Measurements from ENCODE around the gene KAT8. TPM values are rescaled to one million over a fixed set of nuclear protein-coding genes. Genes with fewer than 3 reads are reported as not detected.
A peak's percentile ranks its signal among the peaks of the same experiment; 100 is the strongest.

The KAT8 gene
- total and polyA plus RNA-seq, 2 of the 4 experiments (the other 2 are of a cell fraction) = 19.4 to 27.4 TPM

DNA sequence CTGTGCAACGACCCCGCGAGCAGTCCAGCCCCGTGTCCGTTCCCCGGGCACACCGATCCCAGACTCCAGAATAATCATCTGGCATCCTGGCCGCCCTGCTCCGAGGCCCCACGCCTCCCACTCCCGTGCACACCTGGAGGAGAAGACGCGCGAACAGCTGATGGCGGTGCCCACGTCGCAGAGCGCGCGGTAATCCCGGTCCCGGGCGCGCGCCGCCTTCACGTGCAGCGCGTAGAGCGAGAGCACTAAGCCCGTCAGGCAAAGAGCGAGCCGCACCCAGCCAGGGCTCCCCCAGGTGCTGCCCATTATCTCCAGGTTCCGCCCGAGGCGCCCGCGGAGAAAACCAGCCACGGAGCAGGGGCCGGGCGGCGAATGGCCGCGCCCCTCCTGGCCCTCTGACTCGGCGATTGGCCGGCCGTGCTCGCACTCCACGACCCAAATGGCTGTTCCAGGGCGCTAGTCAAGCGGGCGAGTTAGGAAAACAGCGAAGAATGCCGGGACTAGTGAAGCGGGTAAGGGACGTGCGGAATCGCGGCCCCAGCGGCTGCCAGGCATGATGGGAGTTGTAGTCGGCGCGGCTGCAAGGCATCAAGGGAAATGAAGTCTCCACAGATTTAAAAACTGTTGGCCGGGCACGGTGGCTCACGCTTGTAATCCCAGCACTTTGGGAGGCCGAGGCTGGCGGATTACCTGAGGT, 22.9 kb upstream of the KAT8 start, which contains the start of gene VKORC1:
VKORC1 (minus strand) TSS at position 374 of the 697 bp plus-strand sequence; CDS start at position 306, 68 bp downstream.
- dilution Hi-C loops (cut with HindIII; ENCODE audit: low sequenced_read_pairs, unreplicated experiment) = no loop called here
- POLR2A ChIA-PET (ENCODE audit: unreplicated experiment) = no interaction called here
- peak within 1 kb of the TSS; percentile 98 for H3K4me2 ChIP-seq (ENCODE audit: low read depth, low read length)
- TF ChIP-seq POLR2A (IDR thresholded peaks at IDR 0.05; ENCODE audit: low read depth, low read length) (no peak), NFE2L2 (IDR thresholded peaks at IDR 0.05; ENCODE audit: low read depth, low read length) (no peak), CHD1 (IDR thresholded peaks at IDR 0.05; ENCODE audit: low read depth, low read length) (no peak), MAFK (IDR thresholded peaks at IDR 0.05; ENCODE audit: low read depth, low read length) (no peak), BHLHE40 (IDR thresholded peaks at IDR 0.05; ENCODE audit: low read depth, low read length) (no peak; the same call in 1 of the 2 replicates), FOS (IDR thresholded peaks at IDR 0.05; ENCODE audit: low read depth, low read length) (0 out of 2 replicates have a peak, but pooled peaks have one; percentile 4), RAD21 (IDR thresholded peaks at IDR 0.05; ENCODE audit: low read length) (no peak), MXI1 (IDR thresholded peaks at IDR 0.05; ENCODE audit: borderline replicate concordance, low read depth, low read length) (no peak), CEBPB (IDR thresholded peaks at IDR 0.05; ENCODE audit: low read depth, low read length) (no peak), SMC3 (IDR thresholded peaks at IDR 0.05; ENCODE audit: low read depth, low read length) (no peak), RFX5 (IDR thresholded peaks at IDR 0.05; ENCODE audit: low read depth, low read length) (no peak), CTCF (conservative IDR thresholded peaks at IDR 0.05; ENCODE audit: low read depth, low read length) (no peak), USF2 (IDR thresholded peaks at IDR 0.05; ENCODE audit: low read depth, low read length) (no peak)
- TF ChIP-seq, protein P1, sequence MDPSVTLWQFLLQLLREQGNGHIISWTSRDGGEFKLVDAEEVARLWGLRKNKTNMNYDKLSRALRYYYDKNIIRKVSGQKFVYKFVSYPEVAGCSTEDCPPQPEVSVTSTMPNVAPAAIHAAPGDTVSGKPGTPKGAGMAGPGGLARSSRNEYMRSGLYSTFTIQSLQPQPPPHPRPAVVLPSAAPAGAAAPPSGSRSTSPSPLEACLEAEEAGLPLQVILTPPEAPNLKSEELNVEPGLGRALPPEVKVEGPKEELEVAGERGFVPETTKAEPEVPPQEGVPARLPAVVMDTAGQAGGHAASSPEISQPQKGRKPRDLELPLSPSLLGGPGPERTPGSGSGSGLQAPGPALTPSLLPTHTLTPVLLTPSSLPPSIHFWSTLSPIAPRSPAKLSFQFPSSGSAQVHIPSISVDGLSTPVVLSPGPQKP (IDR thresholded peaks at IDR 0.05; ENCODE audit: borderline replicate concordance, low read depth, low read length) = no peak

More for the DNA sequence above, 22.9 kb upstream of the KAT8 start, which contains the start of gene VKORC1:
- H3K4me3 ChIP-seq (ENCODE audit: insufficient read depth, low read depth, low read length) = peak within 1 kb of the TSS; percentile 91
- H2AK9ac ChIP-seq (replicated peaks; ENCODE audit: low read depth, low read length, poor library complexity) = peak within 1 kb of the TSS; percentile 100
- H2BK20ac ChIP-seq (ENCODE audit: low read depth, low read length) = no peak within 1 kb of the TSS
- H3K18ac ChIP-seq (ENCODE audit: low read depth, low read length) = peak within 1 kb of the TSS; percentile 12
- H3K23ac ChIP-seq (ENCODE audit: low read depth, low read length) = peak within 1 kb of the TSS; percentile 95
- CTCF ChIA-PET = interaction anchor here (1.0 kb wide), 1 partner anchor 48 kb away, joined by 3 read pairs; no protein-coding TSS in a partner anchor
- DNase-seq (peak; percentile 97), ATAC-seq (ENCODE audit: low read depth) (peak; percentile 96)
- BruUV-seq (replicated peaks) = no TSS peak
- H3K36me3 ChIP-seq (ENCODE audit: control insufficient read depth, insufficient read depth, low read length) = peaks cover 11% of the 10 kb centered on the region
- peak within 1 kb of the TSS; percentile 65 for H3K56ac ChIP-seq (ENCODE audit: extremely low read depth, insufficient read depth, low read length)
- 0% methylated on average over 45 of the region's 69 CpGs; no CpG with 5 or more reads in 1 of the 2 experiments for WGBS, 2 experiments (ENCODE audit: extremely low coverage in 2 of 2, insufficient read length in 1 of 2)
- H2BK120ac ChIP-seq (ENCODE audit: low read depth, low read length) = peak within 1 kb of the TSS; percentile 27; the same call in 1 of the 2 replicates
- no peak within 1 kb of the TSS; the same call in 2 of the 3 replicates for H2BK15ac ChIP-seq (ENCODE audit: low read depth, low read length)
- H3K79me1 ChIP-seq (ENCODE audit: low read depth in 1 of 2, low read length in 2 of 2) = peaks cover 34 to 52% of the 10 kb centered on the region in 2 experiments; a peak in 3 of 4 replicates
- no peaks in the 10 kb centered on the region for H3K27me3 ChIP-seq (ENCODE audit: control insufficient read depth, insufficient read depth, low read length)
- peak within 1 kb of the TSS; percentile 63 for H3K27ac ChIP-seq (ENCODE audit: insufficient read depth, low read length)
- H3K14ac ChIP-seq (replicated peaks; ENCODE audit: low read depth, low read length) = peak within 1 kb of the TSS; percentile 96
- intact Hi-C loops (cut with micrococcal nuclease) = loop anchor here (1.0 to 5.0 kb wide), 3 partner anchors 48 to 110 kb away; partner anchors contain the start of genes HSD3B7 and STX4
- peak within 1 kb of the TSS; percentile 96 for H2AFZ ChIP-seq (replicated peaks; ENCODE audit: low read length, poor library complexity)
- peaks cover under 1% of the 10 kb centered on the region; the same call in 1 of the 2 replicates for H3K9me3 ChIP-seq (ENCODE audit: control insufficient read depth, insufficient read depth, low read length)
- H2AK5ac ChIP-seq (ENCODE audit: low read depth, low read length) = peak within 1 kb of the TSS; percentile 96
- H4K20me1 ChIP-seq (ENCODE audit: insufficient read depth, low read length) = peaks cover 17% of the 10 kb centered on the region
- H4K5ac ChIP-seq (ENCODE audit: low read depth, low read length) = peak within 1 kb of the TSS; percentile 91
- H3K4ac ChIP-seq (ENCODE audit: low read depth, low read length) = peak within 1 kb of the TSS; percentile 79
- peak within 1 kb of the TSS; percentile 67 for H2BK5ac ChIP-seq (ENCODE audit: low read depth, low read length, poor library complexity, severe bottlenecking)
- peak within 1 kb of the TSS; percentile 96 for H3K9ac ChIP-seq (ENCODE audit: low read depth, low read length)
- H3K9me1 ChIP-seq (ENCODE audit: insufficient read depth, low read length) = peaks cover 15% of the 10 kb centered on the region
- peak within 1 kb of the TSS; percentile 86 to 96 for H4K8ac ChIP-seq (ENCODE audit: low read depth in 2 of 2, low read length in 2 of 2)
- H3K4me1 ChIP-seq (ENCODE audit: control insufficient read depth, insufficient read depth, low read length) = peaks cover 3% of the 10 kb centered on the region
- in situ Hi-C loops (cut with MboI; ENCODE audit: low sequenced_read_pairs) = no loop called here
- H4K91ac ChIP-seq (ENCODE audit: insufficient read depth, low read depth, low read length) = peak within 1 kb of the TSS; percentile 74; the same call in 1 of the 2 replicates
